GM13976 (cell line): Measurements from ENCODE around the gene ROR2.

ENCODE experiments used
- DNase-seq: peaks from one replicate; pipeline ENCODE4 v3.0.0; 2012; ENCODE audit warnings: low spot score
- in situ Hi-C: fragments of 300-500 bp; cut with MboI; formaldehyde crosslinking; loops from one replicate; pipeline ENCODE4 v1.12.0; 2022; ENCODE audit warnings: low sequenced_read_pairs, mixed read lengths, inconsistent platforms; ENCODE audit not compliant: unreplicated experiment
- TF ChIP-seq, protein P1 (sequence below): IDR thresholded peaks from 2 replicates; pipeline ENCODE4 v1.5.1; 2012; ENCODE audit warnings: borderline replicate concordance, mild to moderate bottlenecking; ENCODE audit not compliant: insufficient read depth; ENCODE audit errors: extremely low read depth, missing control alignments, control extremely low read depth

Gene ROR2

DNA sequence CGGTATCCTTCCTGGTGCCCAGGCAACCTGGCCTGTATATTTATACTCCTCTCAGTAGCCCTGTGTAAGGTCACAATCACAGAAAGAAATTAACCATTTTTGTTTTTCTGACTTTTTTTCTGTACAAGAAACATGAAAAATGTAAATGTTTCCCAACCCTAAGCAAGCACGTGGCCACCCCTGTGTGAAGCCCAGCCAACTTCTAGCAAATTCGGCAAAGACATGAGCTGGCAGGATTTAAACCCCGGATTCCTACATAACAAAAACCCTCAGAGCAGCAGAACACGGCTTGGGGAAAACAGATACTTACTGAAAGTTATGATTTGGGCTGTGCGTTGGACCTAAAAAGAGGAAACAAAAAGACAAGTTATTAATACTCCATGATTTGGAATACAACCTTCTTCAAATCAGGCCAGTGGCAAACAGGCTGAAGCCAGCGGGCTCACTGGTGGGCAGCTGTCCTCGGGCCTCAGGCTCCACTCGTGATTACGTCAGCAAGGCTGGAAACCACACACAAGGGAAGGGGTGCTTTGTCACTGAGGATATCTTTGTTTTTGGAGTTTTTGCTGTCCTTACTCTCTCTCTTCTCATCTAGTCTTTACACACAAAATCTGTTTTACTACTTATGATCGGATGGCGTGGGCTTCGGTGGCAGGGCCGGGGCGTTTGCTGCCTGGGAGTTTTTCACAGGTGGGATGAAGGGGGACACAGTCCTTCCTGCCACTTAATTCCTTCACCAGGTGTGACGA lies 194.1 kb downstream of the ROR2 start:
- no peak for DNase-seq
- in situ Hi-C loops, result no loop called here
- TF ChIP-seq, protein P1, sequence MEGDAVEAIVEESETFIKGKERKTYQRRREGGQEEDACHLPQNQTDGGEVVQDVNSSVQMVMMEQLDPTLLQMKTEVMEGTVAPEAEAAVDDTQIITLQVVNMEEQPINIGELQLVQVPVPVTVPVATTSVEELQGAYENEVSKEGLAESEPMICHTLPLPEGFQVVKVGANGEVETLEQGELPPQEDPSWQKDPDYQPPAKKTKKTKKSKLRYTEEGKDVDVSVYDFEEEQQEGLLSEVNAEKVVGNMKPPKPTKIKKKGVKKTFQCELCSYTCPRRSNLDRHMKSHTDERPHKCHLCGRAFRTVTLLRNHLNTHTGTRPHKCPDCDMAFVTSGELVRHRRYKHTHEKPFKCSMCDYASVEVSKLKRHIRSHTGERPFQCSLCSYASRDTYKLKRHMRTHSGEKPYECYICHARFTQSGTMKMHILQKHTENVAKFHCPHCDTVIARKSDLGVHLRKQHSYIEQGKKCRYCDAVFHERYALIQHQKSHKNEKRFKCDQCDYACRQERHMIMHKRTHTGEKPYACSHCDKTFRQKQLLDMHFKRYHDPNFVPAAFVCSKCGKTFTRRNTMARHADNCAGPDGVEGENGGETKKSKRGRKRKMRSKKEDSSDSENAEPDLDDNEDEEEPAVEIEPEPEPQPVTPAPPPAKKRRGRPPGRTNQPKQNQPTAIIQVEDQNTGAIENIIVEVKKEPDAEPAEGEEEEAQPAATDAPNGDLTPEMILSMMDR, result no peak

DNA sequence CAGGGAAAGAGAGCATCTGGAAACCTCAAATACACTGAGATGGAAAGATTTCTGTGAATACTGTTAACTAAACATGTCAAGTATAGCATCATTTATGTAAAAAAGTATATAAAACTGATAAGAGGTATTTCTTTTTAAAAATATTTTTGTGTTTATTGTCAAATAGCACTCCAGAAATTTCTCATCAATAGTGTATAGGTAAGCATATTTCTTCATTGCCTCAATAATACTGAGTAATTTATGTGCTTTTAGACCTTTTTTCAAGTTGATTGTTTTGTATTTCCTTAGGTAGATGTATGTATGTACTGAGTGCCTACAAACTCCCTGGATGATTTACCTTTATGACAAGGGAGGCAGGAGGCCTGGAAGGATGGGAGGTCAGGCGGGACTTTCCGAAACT lies 196.3 kb downstream of the ROR2 start:
- TF ChIP-seq, protein P1, result no peak
- in situ Hi-C loops, result no loop called here
- no peak for DNase-seq

DNA sequence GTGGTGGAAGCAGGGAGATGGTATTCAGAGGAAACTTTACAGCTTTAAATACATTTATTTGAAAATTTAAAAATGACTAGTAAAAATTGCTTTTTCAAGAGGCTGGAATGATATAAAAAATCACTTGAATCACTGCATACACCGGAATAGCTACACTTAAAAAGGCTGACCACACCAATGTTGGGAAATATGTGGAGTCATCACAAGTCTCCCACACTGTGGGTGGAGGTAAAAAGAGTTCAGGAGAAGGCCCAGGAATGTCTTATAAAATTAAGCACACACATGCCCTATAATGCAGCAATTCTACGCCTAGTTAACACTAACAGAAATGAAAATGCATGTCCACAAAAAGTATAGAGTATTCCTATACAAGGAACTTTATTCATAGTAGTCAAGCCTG lies 198.1 kb downstream of the ROR2 start:
- TF ChIP-seq, protein P1, result no peak
- in situ Hi-C loops, result no loop called here
- DNase-seq, result no peak

DNA sequence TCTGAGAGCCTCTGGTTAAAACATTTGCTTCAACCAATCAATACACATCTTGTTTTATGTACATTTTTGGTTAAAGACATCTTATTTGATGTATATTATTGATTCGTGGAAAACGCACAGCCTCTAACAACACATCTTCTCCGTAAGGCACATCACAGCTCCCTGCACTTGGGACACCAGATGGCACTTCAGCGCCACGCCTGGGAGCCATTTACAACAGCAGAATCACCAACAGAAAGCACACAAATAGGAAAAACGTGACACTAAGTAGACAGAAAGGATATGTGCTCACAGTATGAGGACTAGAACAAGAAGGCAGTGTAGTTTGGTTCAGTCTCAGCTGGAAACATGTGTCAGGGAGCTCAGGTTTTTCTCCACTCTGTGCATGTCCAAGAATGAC lies 199.7 kb downstream of the ROR2 start:
- DNase-seq, result no peak
- TF ChIP-seq, protein P1, result no peak
- in situ Hi-C loops, result no loop called here

DNA sequence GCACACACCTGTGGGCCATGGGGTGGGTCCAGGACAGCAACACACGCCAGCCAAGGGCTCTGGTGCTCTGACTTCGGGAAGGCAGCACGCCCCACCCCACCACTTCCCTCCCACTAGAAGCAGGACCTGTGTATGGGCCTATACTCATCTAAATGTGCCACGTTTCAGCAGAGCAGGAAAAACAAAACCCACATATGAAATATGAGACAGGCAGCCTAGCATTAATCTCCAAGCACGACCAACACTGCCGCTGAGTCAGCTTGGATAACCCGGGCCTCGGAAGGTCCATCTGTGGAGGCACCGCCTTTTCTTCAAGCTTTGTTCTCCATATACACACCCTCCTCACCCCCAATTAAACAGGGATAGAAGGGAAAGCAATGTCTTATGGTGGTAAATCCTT lies 203.1 kb downstream of the ROR2 start:
- TF ChIP-seq, protein P1, result no peak
- no peak for DNase-seq
- in situ Hi-C loops, result no loop called here

DNA sequence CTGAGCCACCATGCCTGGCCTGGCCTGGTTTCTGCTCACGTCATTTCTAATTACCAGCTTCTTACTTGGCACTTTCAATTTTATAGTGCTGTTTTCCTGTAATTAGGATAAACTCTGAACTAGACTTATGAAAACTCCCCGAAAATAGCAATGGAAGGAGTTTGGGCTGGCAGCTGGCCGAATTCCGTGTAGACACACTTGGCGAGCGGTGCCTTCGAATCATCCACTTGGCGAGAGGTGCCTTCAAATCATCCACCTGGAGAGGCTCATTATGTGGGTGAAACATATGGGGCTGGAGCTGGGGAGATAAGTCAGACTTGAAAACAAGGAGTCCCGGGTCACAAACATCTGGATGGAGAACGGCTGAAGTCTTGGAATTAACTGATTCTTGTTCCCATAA lies 203.7 kb downstream of the ROR2 start:
- TF ChIP-seq, protein P1, result no peak
- in situ Hi-C loops, result no loop called here
- no peak for DNase-seq
